Osteocyte (in vitro differentiated cells): ENCODE data around the gene THRB. TPM values are rescaled to one million over a fixed set of nuclear protein-coding genes. Genes with fewer than 3 reads are reported as not detected.

Experiments used
- DNase-seq: peaks from one replicate; pipeline ENCODE4 v3.0.0; 2021; ENCODE audit warnings: mixed read lengths; ENCODE audit not compliant: unreplicated experiment; ENCODE audit errors: extremely low spot score
- H3K27ac Mint-ChIP-seq: one replicate; pipeline ENCODE4 v1.8.0; 2021; ENCODE audit warnings: mild to moderate bottlenecking, mixed read lengths; ENCODE audit not compliant: unreplicated experiment
- H3K27me3 Mint-ChIP-seq: one replicate; pipeline ENCODE4 v1.8.0; 2021; ENCODE audit warnings: mixed read lengths; ENCODE audit not compliant: unreplicated experiment
- H3K36me3 Mint-ChIP-seq: one replicate; pipeline ENCODE4 v1.8.0; 2021; ENCODE audit warnings: mixed read lengths; ENCODE audit not compliant: unreplicated experiment
- H3K4me1 Mint-ChIP-seq: one replicate; pipeline ENCODE4 v1.8.0; 2021; ENCODE audit warnings: mixed read lengths; ENCODE audit not compliant: unreplicated experiment
- H3K4me3 Mint-ChIP-seq: one replicate; pipeline ENCODE4 v1.8.0; 2021; ENCODE audit warnings: mild to moderate bottlenecking, moderate library complexity, mixed read lengths; ENCODE audit not compliant: unreplicated experiment
- H3K9me3 Mint-ChIP-seq: one replicate; pipeline ENCODE4 v1.8.0; 2021; ENCODE audit warnings: mixed read lengths; ENCODE audit not compliant: unreplicated experiment
- microRNA-seq: library from miRNA; unstranded; fragments of <30 nt; microRNA quantifications from one replicate; pipeline ENCODE4 v1.1.0, GENCODE V29; 2020; ENCODE audit not compliant: unreplicated experiment
- total RNA-seq: library from RNA; stranded (reverse); gene quantifications from 2 replicates; pipeline ENCODE4 v1.2.1, GENCODE V29; 2021
- TF ChIP-seq, protein P1 (sequence below): fragments of 200-600 bp; sonication (generic); IDR thresholded peaks from 2 replicates; pipeline ENCODE4 v1.5.0; 2021; ENCODE audit warnings: antibody characterized with exemption, mild to moderate bottlenecking, moderate library complexity

Gene THRB
- total RNA-seq, 1 donor from 2014 or later, result 4.6 TPM

- Mint-ChIP-seq H3K4me3 (no peak overlapping the region), H3K36me3 (no peaks in the 10 kb centered on the region), H3K27me3 (no peaks in the 10 kb centered on the region), H3K27ac (no peak overlapping the region), H3K4me1 (no peaks in the 10 kb centered on the region), H3K9me3 (peaks cover 2% of the 10 kb centered on the region)
- TF ChIP-seq, protein P1, sequence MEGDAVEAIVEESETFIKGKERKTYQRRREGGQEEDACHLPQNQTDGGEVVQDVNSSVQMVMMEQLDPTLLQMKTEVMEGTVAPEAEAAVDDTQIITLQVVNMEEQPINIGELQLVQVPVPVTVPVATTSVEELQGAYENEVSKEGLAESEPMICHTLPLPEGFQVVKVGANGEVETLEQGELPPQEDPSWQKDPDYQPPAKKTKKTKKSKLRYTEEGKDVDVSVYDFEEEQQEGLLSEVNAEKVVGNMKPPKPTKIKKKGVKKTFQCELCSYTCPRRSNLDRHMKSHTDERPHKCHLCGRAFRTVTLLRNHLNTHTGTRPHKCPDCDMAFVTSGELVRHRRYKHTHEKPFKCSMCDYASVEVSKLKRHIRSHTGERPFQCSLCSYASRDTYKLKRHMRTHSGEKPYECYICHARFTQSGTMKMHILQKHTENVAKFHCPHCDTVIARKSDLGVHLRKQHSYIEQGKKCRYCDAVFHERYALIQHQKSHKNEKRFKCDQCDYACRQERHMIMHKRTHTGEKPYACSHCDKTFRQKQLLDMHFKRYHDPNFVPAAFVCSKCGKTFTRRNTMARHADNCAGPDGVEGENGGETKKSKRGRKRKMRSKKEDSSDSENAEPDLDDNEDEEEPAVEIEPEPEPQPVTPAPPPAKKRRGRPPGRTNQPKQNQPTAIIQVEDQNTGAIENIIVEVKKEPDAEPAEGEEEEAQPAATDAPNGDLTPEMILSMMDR, result peak; percentile 33
- no peak for DNase-seq
Observed at GRCh38 chr3:24069045-24069444, 425.6 kb downstream of the THRB start.

- no peak overlapping the region for H3K27ac Mint-ChIP-seq
- no peaks in the 10 kb centered on the region for H3K9me3 Mint-ChIP-seq
- no peak for DNase-seq
- no peaks in the 10 kb centered on the region for H3K4me1 Mint-ChIP-seq
- H3K4me3 Mint-ChIP-seq, result no peak overlapping the region
- no peaks in the 10 kb centered on the region for H3K27me3 Mint-ChIP-seq
- TF ChIP-seq, protein P1, result no peak
- no peaks in the 10 kb centered on the region for H3K36me3 Mint-ChIP-seq
Observed at GRCh38 chr3:24067483-24067882, 427.2 kb downstream of the THRB start.

Small RNAs within 50 kb of the gene (microRNA-seq; reads per million reads assigned to microRNA genes)
- gene MIR4792, result not detected
